OCI-LY1 (cell line): ENCODE results near the gene GRB7.

ENCODE experiments used
- EZH2 ChIP-seq: fragments of 200-600 bp; sonication (generic), shearing (Covaris generic); IDR thresholded peaks from 2 replicates; pipeline ENCODE4 v1.8.0; 2017; ENCODE audit warnings: borderline replicate concordance, mixed run types, mild to moderate bottlenecking, antibody characterized with exemption, low read length, moderate library complexity, mixed read lengths
- TF ChIP-seq, protein P1 (sequence below): fragments of 200-600 bp; sonication (generic), shearing (Covaris generic); IDR thresholded peaks from 2 replicates; pipeline ENCODE4 v1.5.1; 2017; ENCODE audit warnings: mild to moderate bottlenecking, antibody characterized with exemption, low read length, moderate library complexity, mixed read lengths

DNA sequence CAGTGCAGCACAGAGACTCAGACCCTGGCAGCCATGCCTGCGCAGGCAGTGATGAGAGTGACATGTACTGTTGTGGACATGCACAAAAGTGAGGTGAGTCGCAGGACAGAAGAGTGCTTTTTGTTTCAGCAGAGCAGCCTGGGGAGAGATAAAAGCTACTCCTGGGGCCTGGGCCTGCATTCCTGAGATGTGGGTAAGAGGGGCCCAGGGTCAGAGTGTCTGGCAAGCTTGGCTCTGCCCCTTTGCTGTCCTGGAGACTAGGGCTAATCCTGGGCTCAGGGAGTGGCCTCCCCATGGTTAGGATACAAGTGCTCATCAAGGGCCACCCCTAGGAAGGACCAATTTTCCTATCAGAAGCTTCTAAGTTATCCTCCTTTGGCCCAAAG, 42.7 kb upstream of the GRB7 start:
- TF ChIP-seq, protein P1, sequence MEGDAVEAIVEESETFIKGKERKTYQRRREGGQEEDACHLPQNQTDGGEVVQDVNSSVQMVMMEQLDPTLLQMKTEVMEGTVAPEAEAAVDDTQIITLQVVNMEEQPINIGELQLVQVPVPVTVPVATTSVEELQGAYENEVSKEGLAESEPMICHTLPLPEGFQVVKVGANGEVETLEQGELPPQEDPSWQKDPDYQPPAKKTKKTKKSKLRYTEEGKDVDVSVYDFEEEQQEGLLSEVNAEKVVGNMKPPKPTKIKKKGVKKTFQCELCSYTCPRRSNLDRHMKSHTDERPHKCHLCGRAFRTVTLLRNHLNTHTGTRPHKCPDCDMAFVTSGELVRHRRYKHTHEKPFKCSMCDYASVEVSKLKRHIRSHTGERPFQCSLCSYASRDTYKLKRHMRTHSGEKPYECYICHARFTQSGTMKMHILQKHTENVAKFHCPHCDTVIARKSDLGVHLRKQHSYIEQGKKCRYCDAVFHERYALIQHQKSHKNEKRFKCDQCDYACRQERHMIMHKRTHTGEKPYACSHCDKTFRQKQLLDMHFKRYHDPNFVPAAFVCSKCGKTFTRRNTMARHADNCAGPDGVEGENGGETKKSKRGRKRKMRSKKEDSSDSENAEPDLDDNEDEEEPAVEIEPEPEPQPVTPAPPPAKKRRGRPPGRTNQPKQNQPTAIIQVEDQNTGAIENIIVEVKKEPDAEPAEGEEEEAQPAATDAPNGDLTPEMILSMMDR: no peak
- TF ChIP-seq EZH2: no peak
